Neural cell (in vitro differentiated cells): Measurements from ENCODE around the gene MUCL3. TPM values are rescaled to one million over a fixed set of nuclear protein-coding genes. Genes with fewer than 3 reads are reported as not detected.

Experiments used
- H2AFZ ChIP-seq: fragments of 200-600, 300-800 bp; sonication (generic), shearing (Covaris generic); 2 replicates; pipeline ENCODE4 v1.6.0; 2014; ENCODE audit warnings: low read depth, mild to moderate bottlenecking, antibody characterized with exemption, low read length, moderate library complexity
- H3F3A ChIP-seq: fragments of 200-600 bp; shearing (Covaris generic); 2 replicates; pipeline ENCODE4 v1.6.1; 2016; ENCODE audit warnings: mild to moderate bottlenecking, moderate library complexity, mixed read lengths, antibody characterized with exemption, low read length; ENCODE audit not compliant: insufficient read depth, poor library complexity, severe bottlenecking
- H3K27ac ChIP-seq: fragments of 200-600, 300-800 bp; sonication (generic), shearing (Covaris generic); 2 replicates; pipeline ENCODE4 v1.5.1; 2014; ENCODE audit warnings: mild to moderate bottlenecking, low read length, moderate library complexity
- H3K27me3 ChIP-seq: fragments of 300-800, 200-600 bp; sonication (generic), shearing (Covaris generic); 2 replicates; pipeline ENCODE4 v1.6.0; 2014; ENCODE audit warnings: mild to moderate bottlenecking, low read depth, low read length, moderate library complexity; ENCODE audit not compliant: insufficient read depth
- H3K36me3 ChIP-seq: fragments of 300-800, 200-600 bp; sonication (generic), shearing (Covaris generic); 2 replicates; pipeline ENCODE4 v1.5.1; 2014; ENCODE audit warnings: mild to moderate bottlenecking, antibody characterized with exemption, low read length, moderate library complexity; ENCODE audit not compliant: insufficient read depth
- H3K4me2 ChIP-seq: fragments of 300-800, 200-600 bp; sonication (generic), shearing (Covaris generic); 2 replicates; pipeline ENCODE4 v1.6.0; 2014; ENCODE audit warnings: mild to moderate bottlenecking, low read length
- H3K4me3 ChIP-seq: fragments of 300-800, 200-600 bp; sonication (generic), shearing (Covaris generic); 2 replicates; pipeline ENCODE4 v1.5.1; 2014; ENCODE audit warnings: mild to moderate bottlenecking, low read length, moderate library complexity
- H3K79me2 ChIP-seq: fragments of 200-600 bp; shearing (Covaris generic); replicated peaks from 2 replicates; pipeline ENCODE4 v1.6.0; 2014; ENCODE audit warnings: mild to moderate bottlenecking, low read length, moderate library complexity; ENCODE audit not compliant: insufficient read depth
- H3K9ac ChIP-seq: fragments of 300-800, 200-600 bp; sonication (generic), shearing (Covaris generic); 2 replicates; pipeline ENCODE4 v1.6.1; 2016; ENCODE audit warnings: mild to moderate bottlenecking, low read length, mixed read lengths
- H3K9me2 ChIP-seq: fragments of 200-600 bp; shearing (Covaris generic); 2 replicates; pipeline ENCODE4 v1.6.1; 2016; ENCODE audit warnings: mild to moderate bottlenecking, low read length, mixed read lengths; ENCODE audit not compliant: insufficient read depth
- H3K9me3 ChIP-seq: fragments of 200-600, 300-800 bp; sonication (generic), shearing (Covaris generic); 2 replicates; pipeline ENCODE4 v1.6.1; 2016; ENCODE audit warnings: mild to moderate bottlenecking, mixed run types, low read length, moderate library complexity, mixed read lengths
- H4K20me1 ChIP-seq: fragments of 200-600 bp; shearing (Covaris generic); 2 replicates; pipeline ENCODE4 v1.6.1; 2016; ENCODE audit warnings: mild to moderate bottlenecking, mixed run types; ENCODE audit not compliant: insufficient read depth
- CTCF ChIP-seq: fragments of 450-650 bp; IDR thresholded peaks from 2 replicates; pipeline ENCODE4 v1.5.1; 2014; ENCODE audit warnings: antibody characterized with exemption, mild to moderate bottlenecking, moderate library complexity; ENCODE audit not compliant: poor library complexity, severe bottlenecking
- EP300 ChIP-seq: fragments of 450-650 bp; conservative IDR thresholded peaks from 2 replicates; pipeline ENCODE4 v1.6.1; 2014; ENCODE audit warnings: antibody characterized with exemption, mild to moderate bottlenecking, moderate library complexity; ENCODE audit not compliant: poor library complexity, severe bottlenecking
- EZH2 ChIP-seq: fragments of 200-600, 300-800 bp; shearing (Covaris generic), sonication (generic); IDR thresholded peaks from 2 replicates; pipeline ENCODE4 v1.6.1; 2014; ENCODE audit warnings: antibody characterized with exemption, low read length, borderline replicate concordance, mild to moderate bottlenecking; ENCODE audit not compliant: insufficient read depth, poor library complexity, severe bottlenecking
- MXI1 ChIP-seq: fragments of 450-650 bp; conservative IDR thresholded peaks from 2 replicates; pipeline ENCODE4 v1.6.1; 2014; ENCODE audit warnings: antibody characterized with exemption, mild to moderate bottlenecking; ENCODE audit not compliant: poor library complexity, severe bottlenecking
- POLR2AphosphoS5 ChIP-seq: IDR thresholded peaks from 2 replicates; pipeline ENCODE4 v1.6.1; 2012
- RAD21 ChIP-seq: fragments of 450-650 bp; conservative IDR thresholded peaks from 2 replicates; pipeline ENCODE4 v1.6.1; 2014; ENCODE audit warnings: antibody characterized with exemption, mild to moderate bottlenecking, moderate library complexity
- SMC3 ChIP-seq: fragments of 450-650 bp; conservative IDR thresholded peaks from 2 replicates; pipeline ENCODE4 v1.6.1; 2014; ENCODE audit warnings: antibody characterized with exemption, mild to moderate bottlenecking, moderate library complexity; ENCODE audit not compliant: poor library complexity
- TAF1 ChIP-seq: IDR thresholded peaks from 2 replicates; pipeline ENCODE4 v1.6.1; 2012; ENCODE audit warnings: low read depth
- polyA plus RNA-seq: library from polyadenylated mRNA; depleted of rRNA; stranded (reverse); fragments of >200 nt; gene quantifications from 2 replicates; pipeline ENCODE4 v1.2.3, GENCODE V29; 2014
- TF ChIP-seq, protein P1 (sequence below): IDR thresholded peaks from 2 replicates; pipeline ENCODE4 v1.6.1; 2012; ENCODE audit warnings: borderline replicate concordance

MUCL3 gene
- polyA plus RNA-seq, 1 donor from 2014 or later: not detected

GRCh38 chr6:30963641-30964040 lies 22.9 kb downstream of the MUCL3 start:
- no peaks in the 10 kb centered on the region for H3K36me3 ChIP-seq

DNA sequence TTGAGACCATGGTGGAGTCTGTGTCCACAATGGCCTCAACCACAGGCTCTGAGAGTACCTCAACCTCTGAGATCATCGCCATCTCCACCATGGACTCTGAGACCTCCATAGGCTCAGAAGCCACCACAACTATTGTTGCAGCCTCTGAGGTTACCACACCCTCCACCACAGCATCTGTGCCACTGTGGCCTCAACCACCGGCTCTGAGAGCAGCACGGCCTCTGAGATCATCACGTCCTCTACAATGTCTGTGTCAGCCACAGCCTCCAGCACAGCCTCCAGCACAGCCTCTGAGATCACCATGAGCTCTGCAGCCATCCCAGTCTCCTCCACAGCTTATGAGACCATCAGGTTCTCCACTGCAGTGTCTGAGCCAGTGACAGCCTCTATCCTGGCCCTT lies 23.3 kb downstream of the MUCL3 start:
- Histone ChIP-seq H4K20me1 (no peaks in the 10 kb centered on the region), H3K36me3 (no peaks in the 10 kb centered on the region)
- no peak for TF ChIP-seq CTCF
- no peak for TF ChIP-seq MXI1
- no peak for TF ChIP-seq TAF1

More at GRCh38 chr6:30963641-30964040, 22.9 kb downstream of the MUCL3 start:
- TF ChIP-seq RAD21 (no peak), CTCF (no peak), POLR2AphosphoS5 (no peak), TAF1 (no peak)
- TF ChIP-seq, protein P1, sequence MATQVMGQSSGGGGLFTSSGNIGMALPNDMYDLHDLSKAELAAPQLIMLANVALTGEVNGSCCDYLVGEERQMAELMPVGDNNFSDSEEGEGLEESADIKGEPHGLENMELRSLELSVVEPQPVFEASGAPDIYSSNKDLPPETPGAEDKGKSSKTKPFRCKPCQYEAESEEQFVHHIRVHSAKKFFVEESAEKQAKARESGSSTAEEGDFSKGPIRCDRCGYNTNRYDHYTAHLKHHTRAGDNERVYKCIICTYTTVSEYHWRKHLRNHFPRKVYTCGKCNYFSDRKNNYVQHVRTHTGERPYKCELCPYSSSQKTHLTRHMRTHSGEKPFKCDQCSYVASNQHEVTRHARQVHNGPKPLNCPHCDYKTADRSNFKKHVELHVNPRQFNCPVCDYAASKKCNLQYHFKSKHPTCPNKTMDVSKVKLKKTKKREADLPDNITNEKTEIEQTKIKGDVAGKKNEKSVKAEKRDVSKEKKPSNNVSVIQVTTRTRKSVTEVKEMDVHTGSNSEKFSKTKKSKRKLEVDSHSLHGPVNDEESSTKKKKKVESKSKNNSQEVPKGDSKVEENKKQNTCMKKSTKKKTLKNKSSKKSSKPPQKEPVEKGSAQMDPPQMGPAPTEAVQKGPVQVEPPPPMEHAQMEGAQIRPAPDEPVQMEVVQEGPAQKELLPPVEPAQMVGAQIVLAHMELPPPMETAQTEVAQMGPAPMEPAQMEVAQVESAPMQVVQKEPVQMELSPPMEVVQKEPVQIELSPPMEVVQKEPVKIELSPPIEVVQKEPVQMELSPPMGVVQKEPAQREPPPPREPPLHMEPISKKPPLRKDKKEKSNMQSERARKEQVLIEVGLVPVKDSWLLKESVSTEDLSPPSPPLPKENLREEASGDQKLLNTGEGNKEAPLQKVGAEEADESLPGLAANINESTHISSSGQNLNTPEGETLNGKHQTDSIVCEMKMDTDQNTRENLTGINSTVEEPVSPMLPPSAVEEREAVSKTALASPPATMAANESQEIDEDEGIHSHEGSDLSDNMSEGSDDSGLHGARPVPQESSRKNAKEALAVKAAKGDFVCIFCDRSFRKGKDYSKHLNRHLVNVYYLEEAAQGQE: no peak
- no peaks in the 10 kb centered on the region for H3F3A ChIP-seq
- H3K27me3 ChIP-seq: no peaks in the 10 kb centered on the region
- no peak overlapping the region for H3K9ac ChIP-seq
- H4K20me1 ChIP-seq: no peaks in the 10 kb centered on the region
- H3K4me2 ChIP-seq: no peak overlapping the region
- no peak overlapping the region for H3K4me3 ChIP-seq
- H3K9me2 ChIP-seq: no peaks in the 10 kb centered on the region
- H3K79me2 ChIP-seq: no peaks in the 10 kb centered on the region
- H3K27ac ChIP-seq: no peak overlapping the region
- no peaks in the 10 kb centered on the region for H3K9me3 ChIP-seq
- no peak overlapping the region for H2AFZ ChIP-seq

GRCh38 chr6:30965140-30965601 lies 24.4 kb downstream of the MUCL3 start:
- no peaks in the 10 kb centered on the region for H3K36me3 ChIP-seq
- H3K9me3 ChIP-seq: no peaks in the 10 kb centered on the region
- H3K27ac ChIP-seq: no peak overlapping the region
- no peaks in the 10 kb centered on the region for H3K9me2 ChIP-seq
- H3K27me3 ChIP-seq: no peaks in the 10 kb centered on the region
- H2AFZ ChIP-seq: no peak overlapping the region
- H3K4me2 ChIP-seq: no peak overlapping the region
- no peak overlapping the region for H3K9ac ChIP-seq
- H3K4me3 ChIP-seq: no peak overlapping the region
- H4K20me1 ChIP-seq: no peaks in the 10 kb centered on the region
- H3F3A ChIP-seq: no peaks in the 10 kb centered on the region
- H3K79me2 ChIP-seq: no peaks in the 10 kb centered on the region
- no peak for TF ChIP-seq TAF1
- TF ChIP-seq, protein P1: no peak
- no peak for TF ChIP-seq MXI1
- TF ChIP-seq EZH2: no peak
- TF ChIP-seq RAD21: no peak
- TF ChIP-seq SMC3: no peak
- TF ChIP-seq EP300: no peak

More for the DNA sequence above, 23.3 kb downstream of the MUCL3 start:
- no peak overlapping the region for H3K9ac ChIP-seq
- H3K4me2 ChIP-seq: no peak overlapping the region
- no peaks in the 10 kb centered on the region for H3F3A ChIP-seq
- H2AFZ ChIP-seq: no peak overlapping the region
- no peaks in the 10 kb centered on the region for H3K27me3 ChIP-seq
- H3K4me3 ChIP-seq: no peak overlapping the region
- no peaks in the 10 kb centered on the region for H3K9me3 ChIP-seq
- no peaks in the 10 kb centered on the region for H3K9me2 ChIP-seq
- no peaks in the 10 kb centered on the region for H3K79me2 ChIP-seq
- no peak overlapping the region for H3K27ac ChIP-seq
